GM12801 (cell line): Measurements from ENCODE around the gene CREBBP.

Experiments used
- TF ChIP-seq, protein P1 (sequence below): IDR thresholded peaks from one replicate; pipeline ENCODE4 v1.5.1; 2011; ENCODE audit warnings: control low read depth; ENCODE audit not compliant: insufficient read length; ENCODE audit errors: extremely low read depth

CREBBP gene

DNA sequence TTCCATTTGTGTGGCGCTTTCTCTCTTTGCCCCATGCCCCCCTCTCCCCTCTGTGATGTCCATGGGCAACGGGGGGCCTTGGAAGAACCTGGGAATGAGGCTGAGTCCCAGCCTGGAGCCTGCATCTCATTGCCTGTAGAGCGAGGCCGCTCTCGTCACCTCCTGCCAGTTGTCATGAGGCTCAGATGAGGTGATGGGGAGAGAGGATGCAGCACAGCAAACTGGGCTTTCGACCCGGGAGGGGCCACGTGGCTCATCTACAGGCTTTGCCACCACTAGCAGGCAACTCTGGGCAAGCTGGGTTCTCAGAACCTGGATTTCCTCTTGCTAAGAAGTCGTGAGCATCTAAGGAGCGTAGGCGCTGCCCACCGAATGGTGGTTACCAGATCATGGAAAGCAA is 31.9 kb upstream of the CREBBP start:
- TF ChIP-seq, protein P1, sequence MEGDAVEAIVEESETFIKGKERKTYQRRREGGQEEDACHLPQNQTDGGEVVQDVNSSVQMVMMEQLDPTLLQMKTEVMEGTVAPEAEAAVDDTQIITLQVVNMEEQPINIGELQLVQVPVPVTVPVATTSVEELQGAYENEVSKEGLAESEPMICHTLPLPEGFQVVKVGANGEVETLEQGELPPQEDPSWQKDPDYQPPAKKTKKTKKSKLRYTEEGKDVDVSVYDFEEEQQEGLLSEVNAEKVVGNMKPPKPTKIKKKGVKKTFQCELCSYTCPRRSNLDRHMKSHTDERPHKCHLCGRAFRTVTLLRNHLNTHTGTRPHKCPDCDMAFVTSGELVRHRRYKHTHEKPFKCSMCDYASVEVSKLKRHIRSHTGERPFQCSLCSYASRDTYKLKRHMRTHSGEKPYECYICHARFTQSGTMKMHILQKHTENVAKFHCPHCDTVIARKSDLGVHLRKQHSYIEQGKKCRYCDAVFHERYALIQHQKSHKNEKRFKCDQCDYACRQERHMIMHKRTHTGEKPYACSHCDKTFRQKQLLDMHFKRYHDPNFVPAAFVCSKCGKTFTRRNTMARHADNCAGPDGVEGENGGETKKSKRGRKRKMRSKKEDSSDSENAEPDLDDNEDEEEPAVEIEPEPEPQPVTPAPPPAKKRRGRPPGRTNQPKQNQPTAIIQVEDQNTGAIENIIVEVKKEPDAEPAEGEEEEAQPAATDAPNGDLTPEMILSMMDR = no peak

- TF ChIP-seq, protein P1 = no peak
Measured at GRCh38 chr16:3909791-3910583, 29.5 kb upstream of the CREBBP start.

DNA sequence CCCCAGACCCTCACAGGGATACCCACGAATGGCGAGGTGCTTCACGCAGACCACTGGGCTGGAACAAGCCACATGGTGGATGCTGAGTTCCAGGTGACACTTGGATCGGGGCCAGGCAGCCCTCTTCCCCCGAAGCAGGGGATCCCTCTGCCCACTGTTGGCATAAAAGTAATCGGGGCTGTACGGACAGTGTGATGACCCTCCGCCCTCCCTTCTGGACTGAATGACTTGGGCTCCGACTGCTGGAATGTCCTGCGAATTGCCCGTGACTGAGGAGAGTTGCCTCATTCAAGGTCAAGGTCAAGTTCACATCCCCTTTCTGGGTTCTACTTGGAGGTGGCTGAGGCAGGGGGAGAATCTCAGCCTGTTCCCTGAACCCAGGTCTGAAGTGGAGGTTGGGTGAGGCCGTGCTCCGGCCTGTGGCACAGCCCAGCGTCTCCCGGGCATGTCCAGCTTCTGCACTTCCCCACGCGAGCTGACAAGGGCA is 28.5 kb upstream of the CREBBP start:
- TF ChIP-seq, protein P1 = no peak

GRCh38 chr16:3907586-3907985 is 27.1 kb upstream of the CREBBP start:
- TF ChIP-seq, protein P1 = no peak

- TF ChIP-seq, protein P1 = no peak
Measured at GRCh38 chr16:3906363-3906762, 25.9 kb upstream of the CREBBP start.

- TF ChIP-seq, protein P1 = no peak
Measured at GRCh38 chr16:3904875-3905274, 24.4 kb upstream of the CREBBP start.

- TF ChIP-seq, protein P1 = no peak
Measured at GRCh38 chr16:3890091-3890490, 9.6 kb upstream of the CREBBP start.
